Measurements from ENCODE around the gene CBFB. TPM values are rescaled to one million over a fixed set of nuclear protein-coding genes. Genes with fewer than 3 reads are reported as not detected.

Gene CBFB
- total and polyA plus RNA-seq, 9 of the 15 experiments (the other 6 are each of a cell fraction or from before 2014, with no cell fraction given): 22.0 to 112 (median 66.5) TPM

- TF ChIP-seq TRIM25 (IDR thresholded peaks at IDR 0.05; ENCODE audit: borderline replicate concordance) (no peak), ZBED1 (IDR thresholded peaks at IDR 0.05) (no peak), NR4A1 (CRISPR knock-in tag; IDR thresholded peaks at IDR 0.05) (no peak), NR4A1 (tag; IDR thresholded peaks at IDR 0.05) (no peak), DMBX1 (CRISPR knock-in tag; IDR thresholded peaks at IDR 0.05; ENCODE audit: borderline replicate concordance) (no peak), ZNF384 (IDR thresholded peaks at IDR 0.05; ENCODE audit: low read depth, low read length) (no peak), KDM5B (IDR thresholded peaks at IDR 0.05; ENCODE audit: insufficient replicate concordance, low read depth, low read length) (no peak), CBX8 (IDR thresholded peaks at IDR 0.05; ENCODE audit: borderline replicate concordance, extremely low read depth, low read depth, low read length, poor library complexity, severe bottlenecking) (no peak), MCM3 (IDR thresholded peaks at IDR 0.05) (no peak), MEIS2 (IDR thresholded peaks at IDR 0.05; ENCODE audit: partially characterized antibody) (no peak), RERE (CRISPR knock-in tag; IDR thresholded peaks at IDR 0.05; ENCODE audit: borderline replicate concordance) (no peak), GTF2E2 (tag; IDR thresholded peaks at IDR 0.05) (no peak), ASH1L (IDR thresholded peaks at IDR 0.05; ENCODE audit: borderline replicate concordance, low read depth, partially characterized antibody) (no peak), PRMT5 (CRISPR knock-in tag; IDR thresholded peaks at IDR 0.05) (no peak), U2AF2 (optimal IDR thresholded peaks at IDR 0.05; ENCODE audit: low read depth, low read length) (no peak), ZNF76 (CRISPR knock-in tag; IDR thresholded peaks at IDR 0.05; ENCODE audit: borderline replicate concordance) (no peak), ZC3H11A (IDR thresholded peaks at IDR 0.05; ENCODE audit: low read depth, low read length) (no peak), SLC30A9 (CRISPR knock-in tag; IDR thresholded peaks at IDR 0.05) (no peak), MYC (IDR thresholded peaks at IDR 0.05; ENCODE audit: low read depth, low read length) (0 out of 2 replicates have a peak, but pooled peaks have one; percentile 34), MYC (CRISPR knock-in tag; IDR thresholded peaks at IDR 0.05; ENCODE audit: borderline replicate concordance, low read depth) (no peak), ZBTB7A (IDR thresholded peaks at IDR 0.05; ENCODE audit: borderline replicate concordance, control insufficient read depth, low read depth, low read length) (peak; percentile 46; the same call in 1 of the 2 replicates), XRCC5 (IDR thresholded peaks at IDR 0.05; ENCODE audit: low read depth, low read length) (no peak)
Measured at GRCh38 chr16:67029254-67030096, 526 bp downstream of the CBFB start (continued).
